ENCODE results near the gene TPP1. TPM values are rescaled to one million over a fixed set of nuclear protein-coding genes. Genes with fewer than 3 reads are reported as not detected.

TPP1 gene
- total and polyA plus RNA-seq, 8 donors, result 60.3 to 264 (median 70.0) TPM

DNA sequence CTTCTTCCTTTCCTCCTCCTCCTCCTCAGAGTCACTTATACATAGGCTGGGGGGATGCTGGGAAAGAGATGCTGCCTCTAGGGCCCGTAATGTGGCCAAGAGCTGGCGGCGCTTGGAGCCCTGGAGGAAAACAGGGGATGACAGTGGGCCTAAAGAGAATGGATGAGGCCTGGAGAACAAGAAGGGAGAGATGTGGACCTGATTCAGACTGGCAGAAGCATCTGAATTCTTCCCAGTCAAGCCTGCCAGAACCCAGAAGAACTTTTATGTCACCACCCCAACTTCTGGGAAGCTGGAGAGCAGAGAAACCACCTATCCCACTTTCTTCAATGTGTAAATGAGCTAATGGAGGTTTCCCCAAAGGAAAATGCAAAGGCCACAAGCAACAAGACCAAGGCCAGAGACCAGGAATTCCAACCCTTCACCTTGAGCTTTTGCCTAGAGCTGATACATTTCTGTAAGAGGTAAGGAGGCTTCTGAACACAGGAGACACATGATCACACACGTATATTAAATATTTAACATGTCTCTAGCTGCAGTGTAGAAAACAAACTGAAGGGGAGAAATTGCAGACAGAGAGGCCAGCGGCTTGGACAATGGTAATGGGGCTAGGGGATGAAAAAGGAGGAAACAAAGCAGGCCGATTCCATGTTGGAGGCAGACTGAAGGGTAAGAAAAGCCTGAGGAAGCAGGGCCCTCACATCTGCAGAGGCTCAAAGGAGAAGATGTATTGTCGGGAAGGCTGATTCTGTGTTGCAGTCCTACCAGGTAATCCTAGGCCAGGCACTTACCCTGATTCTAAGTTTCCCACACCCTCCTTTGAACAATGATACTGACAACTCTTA, 16.9 kb downstream of the TPP1 start:
- peaks cover 0 to 42% of the 10 kb centered on the region in 2 donors for H3K36me3 ChIP-seq
- H3K4me1 ChIP-seq, result peaks cover 36 to 60% of the 10 kb centered on the region in 2 donors
- ATAC-seq, result no peak

DNA sequence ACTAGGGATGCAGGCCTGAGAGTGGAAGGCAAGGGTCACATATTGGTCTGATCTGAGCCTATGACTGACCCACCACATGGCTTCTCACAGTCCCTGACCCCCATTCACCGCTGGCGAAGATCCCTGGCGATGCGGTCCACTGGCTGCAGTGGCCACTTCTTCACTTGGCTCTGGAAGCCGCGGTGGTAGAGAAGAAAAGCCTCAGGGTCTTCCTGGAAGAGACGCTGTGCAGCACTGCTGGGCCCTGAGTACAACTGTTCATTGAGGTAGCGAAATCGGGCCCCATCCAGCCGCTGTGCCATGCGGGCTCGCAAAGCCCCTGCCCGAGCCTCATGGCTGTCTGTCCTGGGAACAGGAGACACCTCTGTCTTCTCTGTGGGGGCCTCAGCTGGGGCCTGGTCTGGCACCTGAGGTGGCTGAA, 18.2 kb downstream of the TPP1 start:
- Histone ChIP-seq H3K9me3 (no peaks in the 10 kb centered on the region), H3K4me1 (peaks cover 23 to 47% of the 10 kb centered on the region in 2 donors), H3K27me3 (no peaks in the 10 kb centered on the region), H3K36me3 (peaks cover 0 to 54% of the 10 kb centered on the region in 2 donors), H3K4me3 (no peak overlapping the region), H3K27ac (no peak overlapping the region)
- DNase-seq (no peak), ATAC-seq (no peak)
- intact Hi-C loops (cut with DNase I), result no loop called here
- TF ChIP-seq CTCF (IDR thresholded peaks at IDR 0.05), result no peak

More for the DNA sequence above, 16.9 kb downstream of the TPP1 start:
- no peak for TF ChIP-seq CTCF (IDR thresholded peaks at IDR 0.05)
- Histone ChIP-seq H3K27me3 (no peaks in the 10 kb centered on the region), H3K4me3 (peak overlapping the region; percentile 82 to 85), H3K27ac (peak overlapping the region in 1 of 2 donors; percentile 98), H3K9me3 (no peaks in the 10 kb centered on the region)
- no peak for DNase-seq
- intact Hi-C loops (cut with DNase I), result no loop called here

GRCh38 chr11:6599881-6600390, 19.3 kb downstream of the TPP1 start:
- Histone ChIP-seq H3K4me1 (peaks cover 13 to 36% of the 10 kb centered on the region in 2 donors), H3K27ac (no peak overlapping the region), H3K9me3 (no peaks in the 10 kb centered on the region), H3K27me3 (no peaks in the 10 kb centered on the region), H3K4me3 (no peak overlapping the region), H3K36me3 (peaks cover 0 to 61% of the 10 kb centered on the region in 2 donors)
- TF ChIP-seq CTCF (IDR thresholded peaks at IDR 0.05), result no peak
- intact Hi-C loops (cut with DNase I), result loop anchor here in 1 of 2 donors (10.0 kb wide), 1 partner anchor 215 kb away; no protein-coding TSS in a partner anchor
- ATAC-seq (no peak), DNase-seq (no peak)

- Histone ChIP-seq H3K4me1 (peaks cover 9 to 31% of the 10 kb centered on the region in 2 donors), H3K36me3 (peaks cover 0 to 64% of the 10 kb centered on the region in 2 donors), H3K27me3 (no peaks in the 10 kb centered on the region), H3K4me3 (no peak overlapping the region), H3K27ac (no peak overlapping the region), H3K9me3 (no peaks in the 10 kb centered on the region)
- intact Hi-C loops (cut with DNase I), result loop anchor here in 1 of 2 donors (10.0 kb wide), 1 partner anchor 215 kb away; no protein-coding TSS in a partner anchor
- TF ChIP-seq CTCF (IDR thresholded peaks at IDR 0.05), result no peak
- DNase-seq (no peak), ATAC-seq (no peak)
Observed at GRCh38 chr11:6599449-6599848, 19.8 kb downstream of the TPP1 start.

DNA sequence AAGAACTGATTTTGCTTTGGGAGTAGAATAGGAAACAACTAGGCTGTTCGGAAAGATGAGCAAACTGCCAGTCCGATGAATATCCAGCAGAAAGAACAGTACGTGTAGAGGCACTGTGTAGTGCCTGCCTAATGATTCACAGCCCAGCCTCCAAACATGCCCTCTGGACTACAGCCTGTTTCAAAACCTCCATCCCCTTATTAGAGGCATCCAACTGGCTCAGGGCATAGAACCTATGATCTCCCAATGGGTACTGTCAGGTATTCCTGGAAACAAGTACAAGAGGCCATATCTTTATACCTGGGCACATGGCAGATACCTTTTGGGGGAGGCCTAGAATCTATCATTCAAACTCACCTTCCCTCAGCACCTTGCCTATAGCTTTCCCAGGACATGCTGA, 20.7 kb downstream of the TPP1 start:
- Histone ChIP-seq H3K36me3 (peaks cover 0 to 64% of the 10 kb centered on the region in 2 donors), H3K4me3 (no peak overlapping the region), H3K27me3 (no peaks in the 10 kb centered on the region), H3K9me3 (no peaks in the 10 kb centered on the region), H3K27ac (no peak overlapping the region), H3K4me1 (peaks cover 8 to 28% of the 10 kb centered on the region in 2 donors)
- ATAC-seq (no peak), DNase-seq (no peak)
- TF ChIP-seq CTCF (IDR thresholded peaks at IDR 0.05), result no peak
- intact Hi-C loops (cut with DNase I), result loop anchor here in 1 of 2 donors (10.0 kb wide), 1 partner anchor 214 kb away; no protein-coding TSS in a partner anchor

Data from left lung (tissue), 10 donors.